NK-92 treated with Interleukin-12 subunit alpha and Interleukin-12 subunit beta, amount 100 ng/mL, for 24 hours (cell line): ENCODE data around the gene PLA2G3.
"Not testable (repeated sequence)": the region's sequence is repeated elsewhere in the genome, so short reads cannot be mapped to it uniquely, and the experiment has no call there.

Experiments used
- DNase-seq: peaks from one replicate; lab custom pipeline; 2025; lab: John Stamatoyannopoulos, UW

The PLA2G3 gene

DNA sequence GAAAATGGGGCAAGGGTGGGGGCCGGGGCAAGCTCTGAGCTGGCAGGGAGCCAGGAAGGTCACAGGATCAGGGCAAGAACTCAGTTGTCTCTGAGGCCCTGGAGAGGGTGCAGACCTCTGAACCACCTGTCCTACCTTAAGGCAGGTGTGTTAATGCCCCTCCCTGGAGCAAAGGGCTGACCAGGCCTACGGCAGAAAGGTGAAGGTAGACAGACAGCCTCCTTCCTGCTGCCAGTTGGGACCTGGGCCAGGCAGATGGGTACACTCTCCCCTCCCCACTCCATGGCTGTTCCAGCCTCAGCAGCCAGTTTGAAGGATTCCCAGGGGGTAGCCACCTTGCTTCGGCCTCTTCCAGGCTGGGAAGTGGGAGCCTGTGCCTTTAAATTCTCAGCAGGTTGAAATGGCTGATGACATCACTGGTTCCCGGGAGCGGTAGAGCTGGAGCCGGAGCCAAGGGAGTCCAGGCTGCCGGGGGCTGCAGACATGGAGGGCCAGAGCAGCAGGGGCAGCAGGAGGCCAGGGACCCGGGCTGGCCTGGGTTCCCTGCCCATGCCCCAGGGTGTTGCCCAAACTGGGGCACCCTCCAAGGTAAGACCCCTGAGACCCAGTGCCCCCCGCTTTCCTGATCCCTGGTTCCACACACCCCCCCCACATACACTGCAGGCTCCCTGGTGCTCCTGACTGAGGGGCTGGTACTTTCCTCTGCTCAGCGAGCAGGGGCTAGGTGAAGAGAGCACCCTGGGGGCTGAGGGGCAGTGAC lies 17.6 kb downstream of the PLA2G3 start, which contains the start of gene INPP5J:
INPP5J (plus strand) TSS at position 435 of the 760 bp plus-strand sequence; CDS start at position 484, 49 bp downstream.
- no peak for DNase-seq

DNA sequence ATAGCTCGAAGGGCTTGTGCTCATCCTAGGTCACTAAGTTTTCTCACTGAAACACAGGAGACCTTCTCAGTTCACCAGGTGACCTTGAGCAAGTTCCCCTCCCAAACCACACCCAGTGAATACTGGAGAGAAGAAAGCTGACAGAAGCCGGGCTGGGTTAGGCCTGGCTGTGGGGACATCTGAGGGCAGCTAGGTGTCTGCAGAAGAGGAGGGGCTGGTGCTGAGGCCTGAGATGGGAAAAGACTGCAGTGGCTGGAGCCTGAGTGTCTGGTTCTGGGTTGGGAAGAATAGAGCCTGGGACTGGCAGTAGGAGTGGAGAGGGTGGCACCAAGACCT lies 18.1 kb downstream of the PLA2G3 start:
- no peak for DNase-seq

DNA sequence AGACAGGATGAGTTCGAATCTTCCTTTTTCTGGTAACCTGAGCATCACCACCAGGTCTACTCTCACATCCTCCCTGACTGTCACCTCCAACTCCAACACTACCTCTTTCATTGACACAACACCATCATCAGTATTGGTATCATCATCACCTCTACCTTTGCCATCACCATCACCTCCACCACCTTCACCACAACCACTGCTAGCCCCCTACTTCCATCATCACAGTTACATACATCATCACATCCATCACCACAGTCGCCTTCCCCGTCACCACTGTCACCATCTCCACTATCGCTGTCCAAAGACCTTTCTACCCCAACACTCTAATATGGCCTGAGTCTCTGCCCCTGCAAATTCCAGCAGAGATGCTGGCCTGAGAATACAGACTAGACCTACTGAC lies 18.9 kb downstream of the PLA2G3 start:
- DNase-seq, result no peak

GRCh38 chr22:31120642-31121041 lies 19.7 kb downstream of the PLA2G3 start:
- DNase-seq, result no peak

DNA sequence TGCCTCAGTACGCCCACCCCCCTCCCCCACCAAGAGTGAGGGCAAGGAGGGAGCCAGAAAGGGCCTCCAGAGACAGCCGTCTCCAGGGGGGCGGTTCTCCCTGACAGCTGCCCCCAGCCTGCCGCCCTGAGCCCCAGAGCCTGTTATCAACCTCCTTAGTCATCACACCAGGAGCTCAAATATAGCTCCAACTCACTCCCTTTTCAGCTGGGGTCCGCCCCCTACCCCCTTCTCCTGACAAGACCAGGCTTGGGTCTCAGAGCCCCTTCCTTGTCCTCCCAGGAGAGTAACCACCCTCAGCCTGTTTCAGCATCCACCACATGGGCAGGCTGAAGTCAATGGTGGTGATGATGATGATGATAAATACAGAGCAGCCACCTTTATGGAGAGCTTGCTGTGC lies 20.1 kb downstream of the PLA2G3 start:
- DNase-seq, result no peak

- no peak for DNase-seq
Observed at GRCh38 chr22:31119026-31119717, 21.1 kb downstream of the PLA2G3 start.

- no peak for DNase-seq
Observed at GRCh38 chr22:31118046-31118820, 22.1 kb downstream of the PLA2G3 start.

GRCh38 chr22:31112547-31113091 lies 27.7 kb downstream of the PLA2G3 start:
- DNase-seq, result not testable (repeated sequence)

GRCh38 chr22:31107894-31108218 lies 32.5 kb downstream of the PLA2G3 start:
- no peak for DNase-seq

GRCh38 chr22:31107178-31107893 lies 33.0 kb downstream of the PLA2G3 start, which contains the start of gene SELENOM:
Gene SELENOM (minus strand): TSS chr22:31107568. CDS start chr22:31107505, 63 bp downstream.
- no peak for DNase-seq

- no peak for DNase-seq
Observed at GRCh38 chr22:31106731-31107177, 33.6 kb downstream of the PLA2G3 start.

- DNase-seq, result no peak
Observed at GRCh38 chr22:31106001-31106571, 34.2 kb downstream of the PLA2G3 start.

- DNase-seq, result no peak
Observed at GRCh38 chr22:31105282-31105929, 34.9 kb downstream of the PLA2G3 start.

DNA sequence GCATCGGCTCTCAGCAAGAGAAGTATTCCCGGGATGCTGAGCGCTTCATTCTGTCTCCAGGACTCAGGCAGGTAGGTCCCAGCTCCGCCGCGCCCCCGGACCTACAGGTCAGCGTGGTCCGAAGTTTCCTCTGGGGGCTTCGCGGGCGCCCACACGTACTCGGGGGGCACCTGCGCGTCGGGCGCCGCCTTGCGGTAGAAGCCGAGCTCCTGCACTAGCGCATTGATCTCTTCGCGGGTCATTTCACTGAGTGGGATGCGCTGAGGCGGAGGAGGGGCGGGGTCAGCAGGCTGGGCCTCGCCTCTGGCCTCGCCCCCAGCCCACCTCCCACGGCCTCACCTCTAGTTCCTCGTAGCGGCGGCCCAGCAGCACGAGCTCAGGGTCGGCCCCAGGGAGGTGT lies 35.4 kb downstream of the PLA2G3 start:
- no peak for DNase-seq

- DNase-seq, result no peak
Observed at GRCh38 chr22:31103899-31104694, 36.2 kb downstream of the PLA2G3 start.

DNA sequence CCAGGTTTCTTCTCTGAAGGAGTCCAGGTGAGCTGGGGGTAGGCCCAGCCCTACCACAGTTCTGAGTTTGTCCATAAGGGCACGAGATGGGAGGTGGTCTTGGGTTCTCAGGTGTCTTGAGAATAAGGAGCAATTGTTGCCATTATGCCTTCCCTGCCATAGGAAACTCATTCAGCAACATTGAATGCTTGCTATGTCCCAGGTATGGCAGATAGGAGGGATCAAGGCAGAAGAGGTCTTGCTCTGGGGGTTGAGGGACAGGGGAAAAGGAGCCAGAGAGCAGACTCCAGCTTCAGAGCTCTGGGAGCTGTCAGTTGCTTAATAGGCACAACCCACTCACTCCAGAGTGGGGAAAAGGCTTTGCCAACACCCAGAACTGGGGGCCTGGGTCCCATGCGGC lies 37.2 kb downstream of the PLA2G3 start:
- no peak for DNase-seq

DNA sequence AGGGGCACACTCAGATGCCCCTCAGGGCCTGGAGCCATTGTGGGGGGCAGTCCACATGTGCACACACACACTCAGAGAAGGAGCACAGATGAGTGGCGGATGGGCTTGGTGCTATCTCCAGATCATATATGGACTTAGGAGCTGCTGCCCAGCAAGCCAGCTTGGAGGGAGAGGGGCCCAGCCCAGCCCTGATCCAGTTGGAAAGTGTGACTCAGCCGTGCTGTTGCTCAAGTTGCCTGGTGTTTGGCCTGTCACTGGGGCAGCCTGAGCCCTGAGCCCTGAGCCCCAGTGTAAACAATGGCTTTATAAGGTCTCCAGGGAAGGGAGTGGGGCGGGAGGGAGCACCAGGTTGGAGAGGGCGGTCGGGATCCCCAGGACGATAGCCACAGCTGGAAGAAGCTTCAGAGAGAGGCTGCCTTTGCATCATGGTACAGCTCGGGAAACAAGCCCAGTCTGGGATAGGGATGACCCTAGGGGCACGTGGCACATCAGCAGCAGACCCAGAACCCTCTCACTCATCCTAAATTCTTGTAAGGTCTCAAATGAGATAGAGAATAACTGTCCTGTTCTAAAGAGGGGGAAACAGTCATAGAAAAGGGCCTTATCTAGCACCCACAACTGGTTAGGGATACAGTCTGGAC lies 37.7 kb downstream of the PLA2G3 start:
- DNase-seq, result no peak

GRCh38 chr22:31100762-31101525 lies 39.4 kb downstream of the PLA2G3 start:
- DNase-seq, result no peak
